ENCODE results near the gene FOXQ1.

- TF ChIP-seq POLR2AphosphoS5 (IDR thresholded peaks at IDR 0.05) (peak; percentile 15 to 59 (median 39)), CTCF (IDR thresholded peaks at IDR 0.05) (no peak)
Measured at GRCh38 chr6:1363729-1364572, 52.1 kb downstream of the FOXQ1 start.

All from stomach (tissue), 4 donors.